ENCODE measurements around the gene PLCH2. TPM values are rescaled to one million over a fixed set of nuclear protein-coding genes. Genes with fewer than 3 reads are reported as not detected.

The PLCH2 gene
- total and polyA plus RNA-seq, 10 of the 15 experiments (the other 5 are each of a cell fraction or from before 2014, with no cell fraction given): 0.03 to 0.73 (median 0.24) TPM; not detected in 3

- ATAC-seq (no peak), FAIRE-seq (no peak), DNase-seq (ENCODE audit: low read depth, low spot score) (no peak)
- ChIA-PET CTCF (no interaction called here), RAD21 (ENCODE audit: unreplicated experiment) (no interaction called here), SMC1A (ENCODE audit: uncharacterized antibody, unreplicated experiment) (no interaction called here), POLR2A (no interaction called here)
- TF ChIP-seq, protein P1, sequence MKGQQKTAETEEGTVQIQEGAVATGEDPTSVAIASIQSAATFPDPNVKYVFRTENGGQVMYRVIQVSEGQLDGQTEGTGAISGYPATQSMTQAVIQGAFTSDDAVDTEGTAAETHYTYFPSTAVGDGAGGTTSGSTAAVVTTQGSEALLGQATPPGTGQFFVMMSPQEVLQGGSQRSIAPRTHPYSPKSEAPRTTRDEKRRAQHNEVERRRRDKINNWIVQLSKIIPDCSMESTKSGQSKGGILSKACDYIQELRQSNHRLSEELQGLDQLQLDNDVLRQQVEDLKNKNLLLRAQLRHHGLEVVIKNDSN (IDR thresholded peaks at IDR 0.05; ENCODE audit: borderline replicate concordance, extremely low read length, insufficient read depth, low read depth, low read length): no peak
- TF ChIP-seq, protein P2, sequence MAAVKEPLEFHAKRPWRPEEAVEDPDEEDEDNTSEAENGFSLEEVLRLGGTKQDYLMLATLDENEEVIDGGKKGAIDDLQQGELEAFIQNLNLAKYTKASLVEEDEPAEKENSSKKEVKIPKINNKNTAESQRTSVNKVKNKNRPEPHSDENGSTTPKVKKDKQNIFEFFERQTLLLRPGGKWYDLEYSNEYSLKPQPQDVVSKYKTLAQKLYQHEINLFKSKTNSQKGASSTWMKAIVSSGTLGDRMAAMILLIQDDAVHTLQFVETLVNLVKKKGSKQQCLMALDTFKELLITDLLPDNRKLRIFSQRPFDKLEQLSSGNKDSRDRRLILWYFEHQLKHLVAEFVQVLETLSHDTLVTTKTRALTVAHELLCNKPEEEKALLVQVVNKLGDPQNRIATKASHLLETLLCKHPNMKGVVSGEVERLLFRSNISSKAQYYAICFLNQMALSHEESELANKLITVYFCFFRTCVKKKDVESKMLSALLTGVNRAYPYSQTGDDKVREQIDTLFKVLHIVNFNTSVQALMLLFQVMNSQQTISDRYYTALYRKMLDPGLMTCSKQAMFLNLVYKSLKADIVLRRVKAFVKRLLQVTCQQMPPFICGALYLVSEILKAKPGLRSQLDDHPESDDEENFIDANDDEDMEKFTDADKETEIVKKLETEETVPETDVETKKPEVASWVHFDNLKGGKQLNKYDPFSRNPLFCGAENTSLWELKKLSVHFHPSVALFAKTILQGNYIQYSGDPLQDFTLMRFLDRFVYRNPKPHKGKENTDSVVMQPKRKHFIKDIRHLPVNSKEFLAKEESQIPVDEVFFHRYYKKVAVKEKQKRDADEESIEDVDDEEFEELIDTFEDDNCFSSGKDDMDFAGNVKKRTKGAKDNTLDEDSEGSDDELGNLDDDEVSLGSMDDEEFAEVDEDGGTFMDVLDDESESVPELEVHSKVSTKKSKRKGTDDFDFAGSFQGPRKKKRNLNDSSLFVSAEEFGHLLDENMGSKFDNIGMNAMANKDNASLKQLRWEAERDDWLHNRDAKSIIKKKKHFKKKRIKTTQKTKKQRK (IDR thresholded peaks at IDR 0.05; ENCODE audit: low read depth, low read length): no peak
- TF ChIP-seq RCOR1 (conservative IDR thresholded peaks at IDR 0.05; ENCODE audit: low read depth, low read length): no peak
- TF ChIP-seq BACH1 (IDR thresholded peaks at IDR 0.05; ENCODE audit: borderline replicate concordance): no peak
- no peak for TF ChIP-seq NKRF (conservative IDR thresholded peaks at IDR 0.05)
- no peak for TF ChIP-seq SUPT20H (IDR thresholded peaks at IDR 0.05; ENCODE audit: borderline replicate concordance, control insufficient read depth, low read depth, low read length)
- TF ChIP-seq SMAD5 (IDR thresholded peaks at IDR 0.05; ENCODE audit: low read depth): no peak
- TF ChIP-seq ZNF274 (IDR thresholded peaks at IDR 0.05; ENCODE audit: insufficient read depth, insufficient read length): no peak
- TF ChIP-seq SMAD1 (IDR thresholded peaks at IDR 0.05; ENCODE audit: low read depth, partially characterized antibody): no peak
- no peak for TF ChIP-seq USF2 (IDR thresholded peaks at IDR 0.05; ENCODE audit: borderline replicate concordance, low read depth, low read length)
- TF ChIP-seq RAD51 (IDR thresholded peaks at IDR 0.05): no peak
- no peak for TF ChIP-seq BCL11A (IDR thresholded peaks at IDR 0.05; ENCODE audit: low read depth, low read length)
- no peak for TF ChIP-seq KDM1A (IDR thresholded peaks at IDR 0.05; ENCODE audit: borderline replicate concordance)
- Histone ChIP-seq H3K79me2 (ENCODE audit: control insufficient read depth, insufficient read depth, low read length) (no peaks in the 10 kb centered on the region), H3K4me2 (ENCODE audit: control insufficient read depth, insufficient read depth) (no peak overlapping the region), H3K27ac (ENCODE audit: control insufficient read depth, insufficient read depth) (no peak overlapping the region), H3K9me3 (replicated peaks; ENCODE audit: control insufficient read depth, insufficient read depth, low read length) (no peaks in the 10 kb centered on the region), H3K36me3 (ENCODE audit: control insufficient read depth in 2 of 2, insufficient read depth in 2 of 2, low read length in 1 of 2) (no peaks in the 10 kb centered on the region), H2AFZ (ENCODE audit: control insufficient read depth, low read depth, low read length) (no peak overlapping the region), H3K27me3 (replicated peaks in 1 of 2; ENCODE audit: control insufficient read depth in 2 of 2, insufficient read depth in 2 of 2, low read length in 1 of 2) (no peaks in the 10 kb centered on the region), H4K20me1 (ENCODE audit: control insufficient read depth, insufficient read depth) (no peaks in the 10 kb centered on the region), H3K9ac (ENCODE audit: control insufficient read depth, insufficient read depth, low read length) (no peak overlapping the region), H3K4me1 (ENCODE audit: control insufficient read depth, insufficient read depth, low read length) (no peaks in the 10 kb centered on the region), H3K4me3 (no peak overlapping the region)
- in situ Hi-C loops (cut with MboI): no loop called here
- intact Hi-C loops (cut with micrococcal nuclease; ENCODE audit: unreplicated experiment): no loop called here
- no TSS peak for BruUV-seq (replicated peaks)
- WGBS (ENCODE audit: insufficient coverage, insufficient replicate concordance, low lambda C conversion rate, missing lambda C conversion rate): 7% methylated on average over 6 of the region's 7 CpGs
Observed at GRCh38 chr1:2471159-2471471, 5.0 kb upstream of the PLCH2 start.

Data from GM12878 (cell line).